GM12874 (cell line): ENCODE data around the gene METTL22.

Experiments
- CTCF ChIP-seq: IDR thresholded peaks from 2 replicates; pipeline ENCODE4 v1.5.1; 2011; ENCODE audit warnings: low read depth, mild to moderate bottlenecking, control low read depth, low read length, moderate library complexity; ENCODE audit not compliant: insufficient read depth

The METTL22 gene

GRCh38 chr16:8634991-8635736, 13.7 kb downstream of the METTL22 start:
- no peak for TF ChIP-seq CTCF

DNA sequence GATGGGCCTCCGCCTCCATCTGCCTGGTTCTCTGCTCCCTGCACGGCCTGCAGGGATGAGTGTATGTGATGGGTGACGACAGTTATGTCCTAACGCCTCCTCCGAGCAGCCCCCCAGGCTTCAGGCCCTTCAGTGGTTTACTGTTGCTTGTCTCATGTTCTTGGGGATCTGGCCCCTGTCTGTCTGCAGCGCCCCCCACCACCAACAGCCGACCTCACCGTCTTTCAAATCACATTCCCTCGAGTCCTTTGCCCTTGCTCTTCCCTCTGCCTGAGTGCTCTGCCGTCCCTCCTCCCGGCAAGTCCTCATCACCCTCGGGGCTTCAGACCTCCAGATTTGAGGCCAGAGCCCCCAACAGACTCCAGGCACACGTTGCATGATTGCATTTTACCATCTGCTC, 18.2 kb downstream of the METTL22 start:
- TF ChIP-seq CTCF = no peak

GRCh38 chr16:8641671-8642070, 20.2 kb downstream of the METTL22 start:
- no peak for TF ChIP-seq CTCF

GRCh38 chr16:8642146-8642545, 20.6 kb downstream of the METTL22 start:
- TF ChIP-seq CTCF = no peak

- TF ChIP-seq CTCF = no peak
Measured at GRCh38 chr16:8644211-8645140, 23.0 kb downstream of the METTL22 start.

DNA sequence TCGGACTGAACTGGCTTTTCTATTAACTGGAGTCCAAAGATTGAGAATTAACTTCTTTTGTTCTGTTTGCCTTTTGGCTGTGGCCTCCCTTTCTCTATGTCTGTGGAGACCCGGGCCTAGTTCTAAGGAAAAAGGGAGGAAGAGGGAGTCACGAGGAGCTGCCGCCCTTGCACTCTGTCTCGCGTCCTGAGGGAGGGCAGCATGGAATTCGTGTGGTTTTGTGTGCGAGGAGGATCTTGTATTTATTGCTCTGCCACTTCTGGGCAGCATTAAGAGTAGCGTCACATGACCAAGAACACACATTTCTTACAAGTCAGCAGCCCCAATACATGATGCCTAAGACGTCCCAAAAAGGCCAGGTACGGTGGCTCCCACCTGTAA, 23.6 kb downstream of the METTL22 start:
- TF ChIP-seq CTCF = no peak

- no peak for TF ChIP-seq CTCF
Measured at GRCh38 chr16:8645831-8646230, 24.3 kb downstream of the METTL22 start.
